Tibial nerve (tissue), 4 donors: Measurements from ENCODE around the gene THUMPD3. TPM values are rescaled to one million over a fixed set of nuclear protein-coding genes. Genes with fewer than 3 reads are reported as not detected.

ENCODE experiments used
- DNase-seq, 2 donors: peaks; one replicate each; pipeline ENCODE4 v3.0.0-alpha.2; 2019; ENCODE audit warnings: low spot score in 2 of 2
- H3K27ac ChIP-seq, 4 donors: fragments of 200-600 bp; sonication (generic) in 3 of 4; one replicate each; pipeline ENCODE4 v1.5.1; 2017 to 2019; ENCODE audit warnings: mild to moderate bottlenecking in 1 of 4
- H3K27me3 ChIP-seq, 2 donors: fragments of 200-600 bp; sonication (generic) in 1 of 2; one replicate each; pipeline versions ENCODE4 v1.5.1 to v1.6.0; 2017 to 2019
- H3K36me3 ChIP-seq, 3 donors: fragments of 200-600 bp; sonication (generic); one replicate each; pipeline ENCODE4 v1.5.1; 2018 to 2019
- H3K4me1 ChIP-seq, 4 donors: fragments of 200-600 bp; sonication (generic) in 3 of 4; one replicate each; pipeline ENCODE4 v1.5.1; 2017 to 2019
- H3K4me3 ChIP-seq, 4 donors: fragments of 200-600 bp; sonication (generic) in 3 of 4; one replicate each; pipeline ENCODE4 v1.5.1; 2017 to 2019; ENCODE audit warnings: mild to moderate bottlenecking in 1 of 4, moderate library complexity in 1 of 4
- H3K9me3 ChIP-seq, 4 donors: fragments of 200-600 bp; sonication (generic) in 3 of 4; one replicate each; pipeline ENCODE4 v1.5.1; 2017 to 2019
- CTCF ChIP-seq, 5 experiments: fragments of 200-600 bp in 3 of 5; fragments of 450-650 bp in 2 of 5; sonication (generic) in 3 of 5; IDR thresholded peaks; one replicate each; pipeline ENCODE4 v1.5.1; 2016 to 2019; ENCODE audit warnings: antibody characterized with exemption in 5 of 5, mild to moderate bottlenecking in 3 of 5, moderate library complexity in 2 of 5
- EP300 ChIP-seq, 2 donors: sonication (generic); formaldehyde crosslinking; IDR thresholded peaks; one replicate each; pipeline ENCODE4 v1.6.1; 2017; ENCODE audit warnings: antibody characterized with exemption in 2 of 2, mild to moderate bottlenecking in 1 of 2
- POLR2A ChIP-seq, 2 donors: fragments of 450-650 bp; IDR thresholded peaks; one replicate each; pipeline ENCODE4 v1.6.1; 2017; ENCODE audit warnings: antibody characterized with exemption in 2 of 2, mild to moderate bottlenecking in 2 of 2, moderate library complexity in 2 of 2
- WGBS, 2 donors: methylation state at CpG; one replicate each; pipeline ENCODE4 v1.1.5; 2018; 5-methylcytosine and 5-hydroxymethylcytosine counted together
- total RNA-seq, 4 donors: library from RNA; depleted of rRNA; stranded (reverse); fragments of >200 nt; gene quantifications; one replicate each; pipeline ENCODE4 v1.1.0, GENCODE V29; 2016

Gene THUMPD3
- total RNA-seq = 10 to 100 TPM; 21.6 to 42.6 (median 30.5) TPM

DNA sequence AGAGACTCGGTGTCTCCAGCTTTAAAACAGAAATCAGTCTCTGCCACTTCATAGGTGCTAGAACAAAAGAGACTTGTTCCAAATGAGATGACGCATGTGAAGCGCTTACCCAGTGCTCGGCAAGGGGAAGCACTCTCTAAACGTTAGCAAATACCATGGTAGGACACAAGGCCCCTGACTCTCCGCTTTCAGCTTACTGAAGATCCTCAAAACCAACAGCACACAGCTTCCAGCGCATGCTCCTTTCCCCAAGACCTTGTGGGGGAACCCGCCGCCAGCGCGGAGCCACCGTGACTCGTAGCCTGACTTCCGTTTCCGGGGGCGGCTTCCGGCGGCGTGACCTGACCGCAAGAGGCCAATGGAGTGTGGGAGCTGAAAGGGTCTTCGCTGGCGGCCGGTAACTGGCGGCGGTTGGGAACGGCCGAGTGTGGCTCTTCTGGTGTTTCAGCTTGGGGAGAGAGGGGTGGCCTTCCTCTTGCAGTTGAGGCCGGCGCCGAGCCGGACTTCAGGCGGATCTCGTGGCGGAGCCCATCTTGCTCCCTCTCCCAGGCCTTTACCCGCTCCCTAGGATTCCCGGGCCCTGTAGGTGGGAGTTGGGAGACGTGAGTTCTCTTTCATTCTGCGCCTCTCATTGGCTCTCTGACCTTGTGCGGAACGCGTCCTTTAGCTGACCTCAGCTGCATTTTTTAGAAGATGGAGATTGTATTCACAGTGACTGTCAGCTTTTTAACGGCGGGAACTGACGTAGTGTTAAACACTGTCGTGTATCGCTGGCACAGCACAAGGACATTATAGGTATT is at the start of gene THUMPD3:
Gene THUMPD3, plus strand, starts transcription at position 324 of the 800 bp plus-strand sequence. CDS start 2,015 bp downstream, outside the sequence.
- TF ChIP-seq CTCF (IDR thresholded peaks at IDR 0.05) (peak in 2 of 5 experiments; percentile 16 to 26), POLR2A (IDR thresholded peaks at IDR 0.05) (peak; percentile 47 to 60), EP300 (IDR thresholded peaks at IDR 0.05) (peak; percentile 86 to 96)
- 2% methylated on average over 36 to 46 of the region's 46 CpGs for WGBS, 2 donors
- Histone ChIP-seq H3K36me3 (peaks cover 0 to 30% (median 5%) of the 10 kb centered on the region in 3 donors), H3K4me1 (peaks cover 0 to 29% (median 12%) of the 10 kb centered on the region in 4 donors), H3K27me3 (no peaks in the 10 kb centered on the region), H3K9me3 (no peaks in the 10 kb centered on the region), H3K27ac (peak within 1 kb of the TSS; percentile 77 to 94 (median 88)), H3K4me3 (peak within 1 kb of the TSS; percentile 57 to 92 (median 66))
- DNase-seq = peak; percentile 78

DNA sequence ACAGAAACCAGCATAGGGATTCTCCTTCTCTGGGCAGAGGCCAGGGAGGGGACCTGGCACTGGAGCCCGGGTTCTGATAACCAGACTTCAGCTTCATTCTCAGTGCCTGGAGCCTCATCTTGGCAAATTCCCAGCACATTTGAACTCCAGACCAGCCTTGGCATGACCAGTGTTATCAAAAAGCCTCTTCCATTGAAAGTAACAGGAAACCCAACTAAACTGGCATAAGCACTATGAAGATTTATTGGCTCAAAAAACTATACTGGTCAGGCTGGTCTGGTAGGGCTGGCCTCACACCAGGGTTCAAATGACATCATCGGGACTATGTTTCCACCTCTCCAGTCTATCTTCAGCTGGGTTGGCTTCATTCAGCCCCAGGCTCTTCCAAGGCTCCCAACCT is 48.1 kb upstream of the THUMPD3 start:
- Histone ChIP-seq H3K4me3 (no peak overlapping the region), H3K4me1 (peaks cover 0 to 16% (median 5%) of the 10 kb centered on the region in 4 donors), H3K36me3 (no peaks in the 10 kb centered on the region), H3K9me3 (no peaks in the 10 kb centered on the region), H3K27me3 (no peaks in the 10 kb centered on the region), H3K27ac (no peak overlapping the region)
- TF ChIP-seq EP300 (IDR thresholded peaks at IDR 0.05) (no peak), POLR2A (IDR thresholded peaks at IDR 0.05) (no peak), CTCF (IDR thresholded peaks at IDR 0.05) (no peak)
- 44 to 67% methylated on average over 2 of the region's 2 CpGs for WGBS, 2 donors
- no peak for DNase-seq

DNA sequence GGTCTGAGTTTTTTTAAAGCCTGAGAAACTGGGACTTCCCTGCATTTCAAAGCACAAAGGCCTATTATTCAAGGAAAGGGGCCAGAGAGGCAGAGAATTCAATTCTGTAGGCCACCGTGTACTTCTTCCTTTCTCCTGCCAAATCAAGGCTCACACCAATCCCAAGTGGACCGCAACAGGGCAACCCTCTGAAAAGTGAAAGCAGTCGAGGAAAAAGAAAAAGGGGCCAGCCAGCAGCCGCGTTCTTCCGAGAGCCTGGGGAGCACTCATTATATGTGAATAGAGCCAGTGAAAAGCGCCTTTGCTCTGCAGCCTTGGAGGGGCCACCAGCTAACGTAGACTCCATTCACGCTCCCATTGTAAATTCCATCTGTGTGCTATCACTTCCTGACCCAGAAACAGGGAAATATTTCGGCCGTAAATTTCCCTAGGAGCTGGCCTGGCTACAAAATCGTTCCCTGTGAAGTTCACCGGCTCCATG is 45.9 kb upstream of the THUMPD3 start:
- Histone ChIP-seq H3K9me3 (no peaks in the 10 kb centered on the region), H3K4me3 (peak overlapping the region; percentile 19 to 42 (median 29)), H3K4me1 (peaks cover 0 to 16% (median 5%) of the 10 kb centered on the region in 4 donors), H3K27me3 (no peaks in the 10 kb centered on the region), H3K27ac (peak overlapping the region; percentile 50 to 94 (median 71)), H3K36me3 (peaks cover 0 to 1% (median 0%) of the 10 kb centered on the region in 3 donors)
- peak in 1 of 2 donors; percentile 6 for DNase-seq
- no peak for TF ChIP-seq CTCF (IDR thresholded peaks at IDR 0.05)
- no peak for TF ChIP-seq POLR2A (IDR thresholded peaks at IDR 0.05)
- TF ChIP-seq EP300 (IDR thresholded peaks at IDR 0.05) = peak in 1 of 2 donors; percentile 33
- 8 to 13% methylated on average over 13 of the region's 13 CpGs for WGBS, 2 donors

GRCh38 chr3:9322780-9323179 is 40.1 kb upstream of the THUMPD3 start:
- DNase-seq = no peak
- Histone ChIP-seq H3K4me3 (no peak overlapping the region), H3K27ac (no peak overlapping the region), H3K9me3 (no peaks in the 10 kb centered on the region), H3K4me1 (peaks cover 0 to 5% (median 2%) of the 10 kb centered on the region in 4 donors), H3K36me3 (peaks cover 0 to 15% (median 0%) of the 10 kb centered on the region in 3 donors), H3K27me3 (no peaks in the 10 kb centered on the region)
- TF ChIP-seq EP300 (IDR thresholded peaks at IDR 0.05) = no peak
- TF ChIP-seq CTCF (IDR thresholded peaks at IDR 0.05) = no peak
- TF ChIP-seq POLR2A (IDR thresholded peaks at IDR 0.05) = no peak
- 94 to 97% methylated on average over 2 of the region's 2 CpGs for WGBS, 2 donors

DNA sequence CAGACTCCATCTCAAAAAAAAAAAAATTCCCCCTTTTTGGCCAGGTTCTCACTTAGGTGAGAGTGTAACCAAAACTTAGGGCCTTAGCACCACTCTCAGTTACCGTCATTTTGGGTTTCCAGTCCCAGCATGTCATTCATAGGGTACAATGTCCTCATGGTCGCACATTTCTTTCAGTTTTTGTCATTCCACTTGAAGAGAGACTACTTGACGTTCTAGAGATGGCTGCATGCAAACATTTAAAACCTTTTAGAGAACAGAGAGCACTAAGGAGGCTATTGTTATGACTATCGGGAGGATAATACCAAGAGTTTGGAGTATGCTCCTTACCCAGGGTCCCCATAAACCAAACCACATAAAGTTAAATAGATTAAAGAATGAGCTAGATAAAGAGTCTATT is 37.9 kb upstream of the THUMPD3 start:
- Histone ChIP-seq H3K27me3 (no peaks in the 10 kb centered on the region), H3K9me3 (no peaks in the 10 kb centered on the region), H3K27ac (no peak overlapping the region), H3K36me3 (peaks cover 0 to 15% (median 0%) of the 10 kb centered on the region in 3 donors), H3K4me1 (peaks cover 0 to 6% (median 2%) of the 10 kb centered on the region in 4 donors), H3K4me3 (no peak overlapping the region)
- TF ChIP-seq CTCF (IDR thresholded peaks at IDR 0.05) (no peak), POLR2A (IDR thresholded peaks at IDR 0.05) (no peak)
- DNase-seq = no peak
- WGBS, 2 donors = 60 to 74% methylated on average over 4 of the region's 4 CpGs
